GM12878 (cell line): ENCODE data around the gene RANGAP1. TPM values are rescaled to one million over a fixed set of nuclear protein-coding genes. Genes with fewer than 3 reads are reported as not detected.
A peak's percentile ranks its signal among the peaks of the same experiment; 100 is the strongest.

ENCODE experiments used
- BACH1 ChIP-seq: fragments of 450-650 bp; IDR thresholded peaks from 2 replicates; pipeline ENCODE4 v1.6.1; 2017; ENCODE audit warnings: mild to moderate bottlenecking, borderline replicate concordance
- IKZF2 ChIP-seq, 2 experiments: fragments of 450-650 bp; IDR thresholded peaks; 2 replicates each; pipeline ENCODE4 v1.6.1; 2017; ENCODE audit warnings: mild to moderate bottlenecking in 2 of 2, moderate library complexity in 2 of 2
- MXI1 ChIP-seq: fragments of 150-350 bp; IDR thresholded peaks from 2 replicates; pipeline ENCODE4 v1.6.1; 2011; ENCODE audit warnings: low read depth, mild to moderate bottlenecking, inconsistent platforms, low read length, improper control_type of control experiment
- microRNA-seq: library from miRNA; unstranded; fragments of <30 nt; microRNA quantifications from one replicate; pipeline ENCODE4, GENCODE V29; 2018
- polyA plus RNA-seq, 11 experiments: library from polyadenylated mRNA; depleted of rRNA in 4 of 11; unstranded in 6 of 11; stranded (reverse) in 5 of 11; fragments of >200 nt; fragmentation: Nextera tagmentation in 4 of 11; fragmentation: Illumina TruSeq in 1 of 11; extraction: Ambion mirVana in 4 of 11; extraction: Trizol in 1 of 11; gene quantifications; 1 replicate in 1 of 11; 2 replicates in 10 of 11; pipeline versions ENCODE4 v1.2.1 to v1.2.3, GENCODE V29; 2011 to 2016; ENCODE audit warnings: inconsistent platforms in 2 of 11, missing spikeins in 2 of 11, low read depth in 1 of 11
- small RNA-seq: library from RNA; depleted of rRNA; stranded (forward); fragments of <200 nt; gene quantifications from one replicate; pipeline ENCODE3, GENCODE V24; 2014
- total RNA-seq, 4 experiments: library from RNA; depleted of rRNA in 3 of 4; stranded (reverse); fragments of >200 nt in 3 of 4; fragmentation: Illumina TruSeq in 1 of 4; extraction: Trizol in 1 of 4; gene quantifications; 2 replicates each; pipeline versions ENCODE4 v1.2.1 to v1.2.3, GENCODE V29; 2013 to 2021
- TF ChIP-seq, protein P1 (sequence below): IDR thresholded peaks from 2 replicates; pipeline ENCODE4 v1.6.1; 2011; ENCODE audit warnings: borderline replicate concordance, low read depth, mild to moderate bottlenecking, moderate library complexity, low read length; ENCODE audit not compliant: insufficient read depth, poor library complexity, severe bottlenecking

RANGAP1 gene
- total and polyA plus RNA-seq, 10 of the 15 experiments (the other 5 are each of a cell fraction or from before 2014, with no cell fraction given): 2.5 to 109 (median 60.2) TPM

DNA sequence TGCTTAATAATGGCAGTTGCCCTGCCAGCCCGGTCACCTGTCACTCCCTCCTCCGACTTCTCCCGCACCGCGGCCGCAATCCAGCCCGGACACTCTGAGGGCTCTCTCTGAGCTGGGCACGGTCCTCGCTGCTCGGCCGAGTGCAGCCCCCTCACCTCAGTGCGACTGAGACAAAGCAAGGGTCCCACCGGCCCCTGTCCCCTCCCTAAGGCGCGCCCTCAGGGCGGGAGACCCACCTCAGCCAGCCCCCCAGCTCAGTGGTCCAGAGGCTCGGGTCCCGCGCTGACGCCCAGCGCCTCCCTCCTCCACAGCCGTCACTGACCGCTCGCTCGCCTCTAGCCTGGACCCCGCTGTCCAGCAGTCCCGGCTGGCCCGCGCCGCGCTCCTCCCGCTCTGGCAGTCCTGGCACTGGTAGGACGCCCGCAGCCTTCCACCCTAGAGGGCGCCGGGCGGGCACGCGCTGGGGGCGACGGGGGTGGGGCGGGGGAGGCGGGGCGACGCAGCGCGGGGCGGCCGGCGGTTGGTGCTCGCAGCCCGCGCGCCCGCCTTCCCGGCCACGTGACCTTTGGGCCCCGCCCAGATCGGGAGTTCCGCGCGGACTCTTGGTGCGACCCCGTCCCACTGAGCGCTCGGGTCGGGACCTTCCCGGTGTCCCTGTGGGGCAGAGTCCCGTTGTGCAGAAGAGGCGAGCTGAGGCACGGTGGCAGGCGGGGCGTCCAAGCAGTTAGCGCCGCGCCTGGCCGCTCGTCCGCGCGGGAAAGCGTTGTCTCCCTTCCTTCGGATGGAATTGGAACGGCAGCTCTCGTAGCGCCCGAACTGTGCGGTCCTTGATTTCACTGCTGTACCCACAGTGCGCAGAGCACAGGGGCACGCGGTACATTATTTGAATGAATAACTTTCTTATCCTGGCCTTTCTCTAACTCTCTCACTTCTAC lies 88.7 kb downstream of the RANGAP1 start (continued):
- TF ChIP-seq, protein P1, sequence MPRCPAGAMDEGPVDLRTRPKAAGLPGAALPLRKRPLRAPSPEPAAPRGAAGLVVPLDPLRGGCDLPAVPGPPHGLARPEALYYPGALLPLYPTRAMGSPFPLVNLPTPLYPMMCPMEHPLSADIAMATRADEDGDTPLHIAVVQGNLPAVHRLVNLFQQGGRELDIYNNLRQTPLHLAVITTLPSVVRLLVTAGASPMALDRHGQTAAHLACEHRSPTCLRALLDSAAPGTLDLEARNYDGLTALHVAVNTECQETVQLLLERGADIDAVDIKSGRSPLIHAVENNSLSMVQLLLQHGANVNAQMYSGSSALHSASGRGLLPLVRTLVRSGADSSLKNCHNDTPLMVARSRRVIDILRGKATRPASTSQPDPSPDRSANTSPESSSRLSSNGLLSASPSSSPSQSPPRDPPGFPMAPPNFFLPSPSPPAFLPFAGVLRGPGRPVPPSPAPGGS: no peak
- TF ChIP-seq IKZF2 (IDR thresholded peaks at IDR 0.05): peak; percentile 31 to 52; a peak in 2 of 4 replicates
- 0 out of 2 replicates have a peak, but pooled peaks have one; percentile 31 for TF ChIP-seq BACH1
- TF ChIP-seq MXI1: peak; percentile 21; the same call in 1 of the 2 replicates

Small RNA genes within 50 kb of the gene (microRNA-seq; reads per million reads assigned to microRNA genes)
- gene MIR6889: 0.56 reads per million

Small RNA genes within 50 kb of the gene (small RNA-seq; reads per million reads assigned to genes)
- gene MIR6889: 0.16 reads per million

Other genes starting within 250 kb of the RANGAP1 start
Only the 7 nearest of the 8 such genes appear.
- 28.5 and 31.3 TPM in 2 replicates for gene L3MBTL2, start 80.9 kb downstream of the RANGAP1 start, total RNA-seq (2014; rRNA removed)
- gene L3MBTL2, start 80.9 kb downstream of the RANGAP1 start, total RNA-seq (2014; rRNA removed; fragmentation: Illumina TruSeq; extraction: Trizol): 23.9 and 25.3 TPM in 2 replicates
- gene L3MBTL2, start 80.9 kb downstream of the RANGAP1 start, total RNA-seq (2021): 31.6 and 32.9 TPM in 2 replicates
- gene L3MBTL2, start 80.9 kb downstream of the RANGAP1 start, polyA plus RNA-seq (2011; rRNA removed): 14.8 and 27.9 TPM in 2 replicates
- gene L3MBTL2, start 80.9 kb downstream of the RANGAP1 start, polyA plus RNA-seq (2014; fragmentation: Illumina TruSeq; extraction: Trizol): 23.2 and 27.5 TPM in 2 replicates
- 10 to 100 TPM; 13.2 to 17.6 TPM for gene L3MBTL2, start 80.9 kb downstream of the RANGAP1 start, polyA plus RNA-seq (2014; fragmentation: Nextera tagmentation; extraction: Ambion mirVana)
- 32.6 and 33.9 TPM in 2 replicates for gene L3MBTL2, start 80.9 kb downstream of the RANGAP1 start, polyA plus RNA-seq (2014; rRNA removed)
- gene L3MBTL2, start 80.9 kb downstream of the RANGAP1 start, polyA plus RNA-seq (2016; fragmentation: Nextera tagmentation; extraction: Ambion mirVana): 10 to 100 TPM; 35.7 to 37.6 TPM
- 0.22 TPM in 1 of 2 replicates, not detected in the other for gene CHADL, start 45.3 kb downstream of the RANGAP1 start, total RNA-seq (2014; rRNA removed)
- not detected in 2 replicates for gene CHADL, start 45.3 kb downstream of the RANGAP1 start, total RNA-seq (2014; rRNA removed; fragmentation: Illumina TruSeq; extraction: Trizol)
- not detected in 2 replicates for gene CHADL, start 45.3 kb downstream of the RANGAP1 start, total RNA-seq (2021)
- gene CHADL, start 45.3 kb downstream of the RANGAP1 start, polyA plus RNA-seq (2011; rRNA removed): not detected in 2 replicates
- not detected in 2 replicates for gene CHADL, start 45.3 kb downstream of the RANGAP1 start, polyA plus RNA-seq (2014; fragmentation: Illumina TruSeq; extraction: Trizol)
- not detected for gene CHADL, start 45.3 kb downstream of the RANGAP1 start, polyA plus RNA-seq (2014; fragmentation: Nextera tagmentation; extraction: Ambion mirVana)
- gene CHADL, start 45.3 kb downstream of the RANGAP1 start, polyA plus RNA-seq (2014; rRNA removed): 0.63 TPM in 1 of 2 replicates, not detected in the other
- gene CHADL, start 45.3 kb downstream of the RANGAP1 start, polyA plus RNA-seq (2016; fragmentation: Nextera tagmentation; extraction: Ambion mirVana): under 1 TPM in 1 of 2 experiments, not detected in 1; 0.24 TPM
- 30.8 and 37.1 TPM in 2 replicates for gene ZC3H7B, start 15.3 kb upstream of the RANGAP1 start, total RNA-seq (2014; rRNA removed)
- 21.7 and 23.6 TPM in 2 replicates for gene ZC3H7B, start 15.3 kb upstream of the RANGAP1 start, total RNA-seq (2014; rRNA removed; fragmentation: Illumina TruSeq; extraction: Trizol)
- 50.0 and 52.3 TPM in 2 replicates for gene ZC3H7B, start 15.3 kb upstream of the RANGAP1 start, total RNA-seq (2021)
- 10.2 and 21.3 TPM in 2 replicates for gene ZC3H7B, start 15.3 kb upstream of the RANGAP1 start, polyA plus RNA-seq (2011; rRNA removed)
- gene ZC3H7B, start 15.3 kb upstream of the RANGAP1 start, polyA plus RNA-seq (2014; fragmentation: Illumina TruSeq; extraction: Trizol): 11.5 and 24.7 TPM in 2 replicates
- under 1 TPM; 0.26 to 0.34 TPM for gene ZC3H7B, start 15.3 kb upstream of the RANGAP1 start, polyA plus RNA-seq (2014; fragmentation: Nextera tagmentation; extraction: Ambion mirVana)
- gene ZC3H7B, start 15.3 kb upstream of the RANGAP1 start, polyA plus RNA-seq (2014; rRNA removed): 39.0 and 47.9 TPM in 2 replicates
- 1 to 10 TPM; 4.4 to 5.4 TPM for gene ZC3H7B, start 15.3 kb upstream of the RANGAP1 start, polyA plus RNA-seq (2016; fragmentation: Nextera tagmentation; extraction: Ambion mirVana)
- 3.1 and 3.6 TPM in 2 replicates for gene TEF, start 95.8 kb upstream of the RANGAP1 start, total RNA-seq (2014; rRNA removed)
- gene TEF, start 95.8 kb upstream of the RANGAP1 start, total RNA-seq (2014; rRNA removed; fragmentation: Illumina TruSeq; extraction: Trizol): 1.7 and 2.0 TPM in 2 replicates
- 4.9 and 5.8 TPM in 2 replicates for gene TEF, start 95.8 kb upstream of the RANGAP1 start, total RNA-seq (2021)
- gene TEF, start 95.8 kb upstream of the RANGAP1 start, polyA plus RNA-seq (2011; rRNA removed): 1.6 and 4.4 TPM in 2 replicates
- 2.2 and 4.1 TPM in 2 replicates for gene TEF, start 95.8 kb upstream of the RANGAP1 start, polyA plus RNA-seq (2014; fragmentation: Illumina TruSeq; extraction: Trizol)
- under 1 TPM; 0.23 to 0.27 TPM for gene TEF, start 95.8 kb upstream of the RANGAP1 start, polyA plus RNA-seq (2014; fragmentation: Nextera tagmentation; extraction: Ambion mirVana)
- 3.3 and 3.6 TPM in 2 replicates for gene TEF, start 95.8 kb upstream of the RANGAP1 start, polyA plus RNA-seq (2014; rRNA removed)
- gene TEF, start 95.8 kb upstream of the RANGAP1 start, polyA plus RNA-seq (2016; fragmentation: Nextera tagmentation; extraction: Ambion mirVana): 1 to 10 TPM; 2.4 to 3.0 TPM
- gene TOB2, start 160.6 kb upstream of the RANGAP1 start, total RNA-seq (2014; rRNA removed): 15.9 and 18.2 TPM in 2 replicates
- gene TOB2, start 160.6 kb upstream of the RANGAP1 start, total RNA-seq (2014; rRNA removed; fragmentation: Illumina TruSeq; extraction: Trizol): 10.7 and 12.2 TPM in 2 replicates
- 30.6 and 32.0 TPM in 2 replicates for gene TOB2, start 160.6 kb upstream of the RANGAP1 start, total RNA-seq (2021)
- 4.4 and 10.3 TPM in 2 replicates for gene TOB2, start 160.6 kb upstream of the RANGAP1 start, polyA plus RNA-seq (2011; rRNA removed)
- 11.0 and 17.6 TPM in 2 replicates for gene TOB2, start 160.6 kb upstream of the RANGAP1 start, polyA plus RNA-seq (2014; fragmentation: Illumina TruSeq; extraction: Trizol)
- 10 to 100 TPM in 1 of 2 experiments, 1 to 10 TPM in 1; 4.5 to 11.1 TPM for gene TOB2, start 160.6 kb upstream of the RANGAP1 start, polyA plus RNA-seq (2014; fragmentation: Nextera tagmentation; extraction: Ambion mirVana)
- 12.7 and 16.9 TPM in 2 replicates for gene TOB2, start 160.6 kb upstream of the RANGAP1 start, polyA plus RNA-seq (2014; rRNA removed)
- 10 to 100 TPM; 19.4 to 19.6 TPM for gene TOB2, start 160.6 kb upstream of the RANGAP1 start, polyA plus RNA-seq (2016; fragmentation: Nextera tagmentation; extraction: Ambion mirVana)
- gene PHF5A, start 182.5 kb upstream of the RANGAP1 start, total RNA-seq (2014; rRNA removed): 81.4 and 99.9 TPM in 2 replicates
- 85.5 and 86.8 TPM in 2 replicates for gene PHF5A, start 182.5 kb upstream of the RANGAP1 start, total RNA-seq (2014; rRNA removed; fragmentation: Illumina TruSeq; extraction: Trizol)
- gene PHF5A, start 182.5 kb upstream of the RANGAP1 start, total RNA-seq (2021): 64.2 and 64.8 TPM in 2 replicates
- 96.7 and 99.4 TPM in 2 replicates for gene PHF5A, start 182.5 kb upstream of the RANGAP1 start, polyA plus RNA-seq (2011; rRNA removed)
- 91.7 and 101 TPM in 2 replicates for gene PHF5A, start 182.5 kb upstream of the RANGAP1 start, polyA plus RNA-seq (2014; fragmentation: Illumina TruSeq; extraction: Trizol)
- 10 to 100 TPM; 40.5 to 77.0 TPM for gene PHF5A, start 182.5 kb upstream of the RANGAP1 start, polyA plus RNA-seq (2014; fragmentation: Nextera tagmentation; extraction: Ambion mirVana)
- gene PHF5A, start 182.5 kb upstream of the RANGAP1 start, polyA plus RNA-seq (2014; rRNA removed): 97.6 and 115 TPM in 2 replicates
- gene PHF5A, start 182.5 kb upstream of the RANGAP1 start, polyA plus RNA-seq (2016; fragmentation: Nextera tagmentation; extraction: Ambion mirVana): 10 to 100 TPM; 51.5 to 52.4 TPM
- 115 and 132 TPM in 2 replicates for gene ACO2, start 182.9 kb upstream of the RANGAP1 start, total RNA-seq (2014; rRNA removed)
- 63.2 and 69.0 TPM in 2 replicates for gene ACO2, start 182.9 kb upstream of the RANGAP1 start, total RNA-seq (2014; rRNA removed; fragmentation: Illumina TruSeq; extraction: Trizol)
- 127 and 133 TPM in 2 replicates for gene ACO2, start 182.9 kb upstream of the RANGAP1 start, total RNA-seq (2021)
- gene ACO2, start 182.9 kb upstream of the RANGAP1 start, polyA plus RNA-seq (2011; rRNA removed): 16.1 and 22.4 TPM in 2 replicates
- 41.6 and 102 TPM in 2 replicates for gene ACO2, start 182.9 kb upstream of the RANGAP1 start, polyA plus RNA-seq (2014; fragmentation: Illumina TruSeq; extraction: Trizol)
- 10 to 100 TPM; 21.4 to 22.3 TPM for gene ACO2, start 182.9 kb upstream of the RANGAP1 start, polyA plus RNA-seq (2014; fragmentation: Nextera tagmentation; extraction: Ambion mirVana)
- 74.8 and 83.8 TPM in 2 replicates for gene ACO2, start 182.9 kb upstream of the RANGAP1 start, polyA plus RNA-seq (2014; rRNA removed)
- 100 to 1,000 TPM; 211 to 214 TPM for gene ACO2, start 182.9 kb upstream of the RANGAP1 start, polyA plus RNA-seq (2016; fragmentation: Nextera tagmentation; extraction: Ambion mirVana)